ENCODE measurements around the gene ZNF490.

The ZNF490 gene

DNA sequence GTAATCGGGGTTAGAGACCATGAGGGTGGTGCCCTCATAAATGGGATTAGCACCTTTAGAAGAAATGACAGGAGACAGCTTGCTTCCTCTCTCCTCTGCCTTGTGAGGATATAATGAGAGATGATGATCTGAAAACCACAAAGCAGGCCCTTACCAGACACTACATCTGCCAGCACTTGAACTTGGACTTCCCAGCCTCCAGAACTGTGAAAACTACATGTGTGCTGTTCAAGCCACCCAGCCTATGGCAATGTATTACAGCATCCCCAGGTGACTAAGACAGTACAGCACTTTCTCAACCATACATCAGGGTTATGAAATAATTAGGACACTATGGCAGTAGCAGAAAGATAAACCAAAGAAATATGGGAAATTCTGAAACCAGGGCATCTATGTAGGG, 66.8 kb downstream of the ZNF490 start:
- no peak for DNase-seq (ENCODE audit: low spot score)

Measured in hematopoietic multipotent progenitor cell treated with erythropoietin and hydrocortisone succinate and interleukin-3 and kit ligand, for 15 days (in vitro differentiated cells).